Measurements from ENCODE around the gene IL1RAPL2. TPM values are rescaled to one million over a fixed set of nuclear protein-coding genes. Genes with fewer than 3 reads are reported as not detected.

Gene IL1RAPL2
- total RNA-seq, 4 donors from 2014 or later = not detected

GRCh38 chrX:104647084-104647483 lies 81.1 kb downstream of the IL1RAPL2 start:
- intact Hi-C loops (cut with DNase I; ENCODE audit: low total_unique reads) (no loop called here), in situ Hi-C loops (cut with MboI; ENCODE audit: low sequenced_read_pairs in 4 of 4) (no loop called here)
- Histone ChIP-seq H3K4me3 (no peak overlapping the region), H3K27ac (no peak overlapping the region), H3K9me3 (no peaks in the 10 kb centered on the region), H3K36me3 (no peaks in the 10 kb centered on the region), H3K27me3 (peaks cover 0 to 3% (median 0%) of the 10 kb centered on the region in 3 donors), H3K4me1 (no peaks in the 10 kb centered on the region)
- TF ChIP-seq CTCF (IDR thresholded peaks at IDR 0.05 in 4 of 5, conservative IDR thresholded peaks at IDR 0.05 in 1 of 5) = no peak
- TF ChIP-seq POLR2A (IDR thresholded peaks at IDR 0.05) = no peak
- ATAC-seq = no peak
- DNase-seq = no peak

- H3K4me1 ChIP-seq = no peaks in the 10 kb centered on the region
- no peak for TF ChIP-seq CTCF (IDR thresholded peaks at IDR 0.05 in 4 of 5, conservative IDR thresholded peaks at IDR 0.05 in 1 of 5)
- TF ChIP-seq POLR2A (IDR thresholded peaks at IDR 0.05) = no peak
- no peak for ATAC-seq
- H3K27ac ChIP-seq = no peak overlapping the region
- intact Hi-C loops (cut with DNase I; ENCODE audit: low total_unique reads) (no loop called here), in situ Hi-C loops (cut with MboI; ENCODE audit: low sequenced_read_pairs in 4 of 4) (no loop called here)
- no peaks in the 10 kb centered on the region for H3K36me3 ChIP-seq
- no peak for DNase-seq
- no peaks in the 10 kb centered on the region for H3K9me3 ChIP-seq
- no peak overlapping the region for H3K4me3 ChIP-seq
- H3K27me3 ChIP-seq = no peaks in the 10 kb centered on the region
Observed at GRCh38 chrX:104659005-104659744, 93.2 kb downstream of the IL1RAPL2 start.

GRCh38 chrX:104660092-104660491 lies 94.1 kb downstream of the IL1RAPL2 start:
- Histone ChIP-seq H3K27me3 (no peaks in the 10 kb centered on the region), H3K9me3 (no peaks in the 10 kb centered on the region), H3K4me3 (no peak overlapping the region), H3K4me1 (no peaks in the 10 kb centered on the region), H3K27ac (no peak overlapping the region), H3K36me3 (no peaks in the 10 kb centered on the region)
- ATAC-seq (no peak), DNase-seq (no peak)
- TF ChIP-seq POLR2A (IDR thresholded peaks at IDR 0.05) = no peak
- TF ChIP-seq CTCF (IDR thresholded peaks at IDR 0.05 in 4 of 5, conservative IDR thresholded peaks at IDR 0.05 in 1 of 5) = no peak
- intact Hi-C loops (cut with DNase I; ENCODE audit: low total_unique reads) = no loop called here
- in situ Hi-C loops (cut with MboI; ENCODE audit: low sequenced_read_pairs in 4 of 4) = no loop called here

- no peak for ATAC-seq
- no peak overlapping the region for H3K4me3 ChIP-seq
- DNase-seq = no peak
- no peaks in the 10 kb centered on the region for H3K27me3 ChIP-seq
- in situ Hi-C loops (cut with MboI; ENCODE audit: low sequenced_read_pairs in 4 of 4) (no loop called here), intact Hi-C loops (cut with DNase I; ENCODE audit: low total_unique reads) (no loop called here)
- H3K9me3 ChIP-seq = no peaks in the 10 kb centered on the region
- H3K36me3 ChIP-seq = no peaks in the 10 kb centered on the region
- TF ChIP-seq POLR2A (IDR thresholded peaks at IDR 0.05) = no peak
- TF ChIP-seq CTCF (IDR thresholded peaks at IDR 0.05 in 4 of 5, conservative IDR thresholded peaks at IDR 0.05 in 1 of 5) = no peak
- H3K27ac ChIP-seq = no peak overlapping the region
- H3K4me1 ChIP-seq = no peaks in the 10 kb centered on the region
Observed at GRCh38 chrX:104662694-104663093, 96.7 kb downstream of the IL1RAPL2 start.

GRCh38 chrX:104665691-104666090 lies 99.7 kb downstream of the IL1RAPL2 start:
- DNase-seq (no peak), ATAC-seq (no peak)
- Histone ChIP-seq H3K4me1 (no peaks in the 10 kb centered on the region), H3K4me3 (no peak overlapping the region), H3K27ac (no peak overlapping the region), H3K36me3 (no peaks in the 10 kb centered on the region), H3K9me3 (no peaks in the 10 kb centered on the region), H3K27me3 (no peaks in the 10 kb centered on the region)
- in situ Hi-C loops (cut with MboI; ENCODE audit: low sequenced_read_pairs in 4 of 4) (no loop called here), intact Hi-C loops (cut with DNase I; ENCODE audit: low total_unique reads) (no loop called here)
- no peak for TF ChIP-seq CTCF (IDR thresholded peaks at IDR 0.05 in 4 of 5, conservative IDR thresholded peaks at IDR 0.05 in 1 of 5)
- no peak for TF ChIP-seq POLR2A (IDR thresholded peaks at IDR 0.05)
